Fibroblast of the aortic adventitia (primary cell): ENCODE results near the gene KRTAP10-6. TPM values are rescaled to one million over a fixed set of nuclear protein-coding genes. Genes with fewer than 3 reads are reported as not detected.

ENCODE experiments used
- DNase-seq: peaks from one replicate; pipeline ENCODE4 v3.0.0-alpha.2; 2010; ENCODE audit warnings: low read depth
- H3K4me3 ChIP-seq: 2 replicates; pipeline ENCODE4 v1.5.1; 2011; ENCODE audit warnings: low read depth, mild to moderate bottlenecking, control low read depth, low read length, moderate library complexity
- CTCF ChIP-seq: IDR thresholded peaks from 2 replicates; pipeline ENCODE4 v1.5.1; 2011; ENCODE audit warnings: mild to moderate bottlenecking, low read length, control low read depth, inconsistent platforms; ENCODE audit not compliant: insufficient read depth
- total RNA-seq: library from RNA; depleted of rRNA; stranded (reverse); fragments of >200 nt; gene quantifications from 2 replicates; pipeline ENCODE4 v1.2.3, GENCODE V29; 2012; ENCODE audit warnings: low replicate concordance

KRTAP10-6 gene
- total RNA-seq, 1 donor = not detected

- no peak for TF ChIP-seq CTCF
- no peak for DNase-seq
- H3K4me3 ChIP-seq = no peak overlapping the region
Measured at GRCh38 chr21:44625756-44626155, 33.5 kb upstream of the KRTAP10-6 start.

- no peak overlapping the region for H3K4me3 ChIP-seq
- TF ChIP-seq CTCF = no peak
- no peak for DNase-seq
Measured at GRCh38 chr21:44623575-44623974, 31.3 kb upstream of the KRTAP10-6 start.

- no peak overlapping the region for H3K4me3 ChIP-seq
- no peak for DNase-seq
- no peak for TF ChIP-seq CTCF
Measured at GRCh38 chr21:44619886-44620285, 27.6 kb upstream of the KRTAP10-6 start.

GRCh38 chr21:44618909-44619308 is 26.6 kb upstream of the KRTAP10-6 start:
- H3K4me3 ChIP-seq = no peak overlapping the region
- no peak for TF ChIP-seq CTCF
- DNase-seq = no peak

GRCh38 chr21:44618504-44618903 is 26.2 kb upstream of the KRTAP10-6 start:
- no peak overlapping the region for H3K4me3 ChIP-seq
- TF ChIP-seq CTCF = peak; percentile 23
- DNase-seq = peak; percentile 6

GRCh38 chr21:44617071-44617501 is 24.8 kb upstream of the KRTAP10-6 start:
- DNase-seq = no peak
- H3K4me3 ChIP-seq = no peak overlapping the region
- TF ChIP-seq CTCF = no peak

GRCh38 chr21:44616591-44616926 is 24.3 kb upstream of the KRTAP10-6 start:
- no peak overlapping the region for H3K4me3 ChIP-seq
- DNase-seq = no peak
- TF ChIP-seq CTCF = no peak
